Activated T-helper 2 cell treated with anti-CD3 and anti-CD28 coated beads, Interferon-gamma antibody, Interleukin-2, Interleukin-4, amounts not matched to agents 10 μg/mL and 5 μg/mL and 100 μg/mL, durations not matched to agents 14 hours and 24 hours and 36 hours (primary cell): Measurements from ENCODE around the gene GABRD. TPM values are rescaled to one million over a fixed set of nuclear protein-coding genes. Genes with fewer than 3 reads are reported as not detected.

ENCODE experiments used
- DNase-seq: peaks from one replicate; pipeline ENCODE4 v3.0.0; 2021; ENCODE audit warnings: low spot score
- H3K27ac Mint-ChIP-seq: one replicate; pipeline ENCODE4 v1.8.0; 2021; ENCODE audit warnings: mixed read lengths
- H3K27me3 Mint-ChIP-seq: one replicate; pipeline ENCODE4 v1.8.0; 2021; ENCODE audit warnings: low read depth, mixed read lengths
- H3K36me3 Mint-ChIP-seq: one replicate; pipeline ENCODE4 v1.8.0; 2021; ENCODE audit warnings: low read depth, mixed read lengths
- H3K4me1 Mint-ChIP-seq: one replicate; pipeline ENCODE4 v1.8.0; 2021; ENCODE audit warnings: low read depth, mixed read lengths
- H3K4me3 Mint-ChIP-seq: one replicate; pipeline ENCODE4 v1.8.0; 2021; ENCODE audit warnings: low read depth, mild to moderate bottlenecking, moderate library complexity, mixed read lengths
- H3K9me3 Mint-ChIP-seq: one replicate; pipeline ENCODE4 v1.8.0; 2021; ENCODE audit warnings: mixed read lengths
- intact Hi-C: fragments of 100-400 bp; cut with micrococcal nuclease; formaldehyde crosslinking; loops from one replicate; pipeline ENCODE4 v1.15.1; 2023
- total RNA-seq: library from RNA; stranded (reverse); gene quantifications from 2 replicates; pipeline ENCODE4 v1.2.3, GENCODE V29; 2022

GABRD gene
- total RNA-seq, 1 donor from 2014 or later, result not detected

GRCh38 chr1:2024887-2025286 lies 5.7 kb downstream of the GABRD start:
- no peak for DNase-seq
- no peak overlapping the region for H3K4me3 Mint-ChIP-seq
- H3K9me3 Mint-ChIP-seq, result no peaks in the 10 kb centered on the region
- no peak overlapping the region for H3K27ac Mint-ChIP-seq
- no peaks in the 10 kb centered on the region for H3K36me3 Mint-ChIP-seq
- intact Hi-C loops, result no loop called here
- no peaks in the 10 kb centered on the region for H3K4me1 Mint-ChIP-seq
- peaks cover 14% of the 10 kb centered on the region for H3K27me3 Mint-ChIP-seq

GRCh38 chr1:2025491-2025981 lies 6.4 kb downstream of the GABRD start:
- Mint-ChIP-seq H3K27me3 (peaks cover 9% of the 10 kb centered on the region), H3K4me1 (no peaks in the 10 kb centered on the region), H3K4me3 (no peak overlapping the region), H3K36me3 (no peaks in the 10 kb centered on the region), H3K9me3 (no peaks in the 10 kb centered on the region), H3K27ac (no peak overlapping the region)
- DNase-seq, result no peak
- intact Hi-C loops, result no loop called here

GRCh38 chr1:2027961-2028583 lies 8.9 kb downstream of the GABRD start:
- Mint-ChIP-seq H3K27me3 (no peaks in the 10 kb centered on the region), H3K9me3 (no peaks in the 10 kb centered on the region), H3K27ac (no peak overlapping the region), H3K4me1 (no peaks in the 10 kb centered on the region), H3K4me3 (no peak overlapping the region), H3K36me3 (no peaks in the 10 kb centered on the region)
- intact Hi-C loops, result no loop called here
- DNase-seq, result no peak

- no peaks in the 10 kb centered on the region for H3K4me1 Mint-ChIP-seq
- intact Hi-C loops, result no loop called here
- H3K9me3 Mint-ChIP-seq, result no peaks in the 10 kb centered on the region
- no peak overlapping the region for H3K4me3 Mint-ChIP-seq
- no peaks in the 10 kb centered on the region for H3K36me3 Mint-ChIP-seq
- H3K27ac Mint-ChIP-seq, result no peak overlapping the region
- no peaks in the 10 kb centered on the region for H3K27me3 Mint-ChIP-seq
- no peak for DNase-seq
These were observed 9.9 kb downstream of the GABRD start for GRCh38 chr1:2028870-2029560.

- intact Hi-C loops, result no loop called here
- no peaks in the 10 kb centered on the region for H3K27me3 Mint-ChIP-seq
- H3K4me3 Mint-ChIP-seq, result no peak overlapping the region
- H3K4me1 Mint-ChIP-seq, result no peaks in the 10 kb centered on the region
- H3K9me3 Mint-ChIP-seq, result no peaks in the 10 kb centered on the region
- DNase-seq, result no peak
- H3K27ac Mint-ChIP-seq, result no peak overlapping the region
- no peaks in the 10 kb centered on the region for H3K36me3 Mint-ChIP-seq
These were observed 10.4 kb downstream of the GABRD start for GRCh38 chr1:2029561-2029960.

GRCh38 chr1:2030076-2030871 lies 11.1 kb downstream of the GABRD start:
- intact Hi-C loops, result no loop called here
- H3K27me3 Mint-ChIP-seq, result no peaks in the 10 kb centered on the region
- no peak for DNase-seq
- no peaks in the 10 kb centered on the region for H3K36me3 Mint-ChIP-seq
- H3K4me1 Mint-ChIP-seq, result no peaks in the 10 kb centered on the region
- H3K27ac Mint-ChIP-seq, result no peak overlapping the region
- H3K4me3 Mint-ChIP-seq, result no peak overlapping the region
- H3K9me3 Mint-ChIP-seq, result no peaks in the 10 kb centered on the region

GRCh38 chr1:2031546-2032540 lies 12.7 kb downstream of the GABRD start:
- H3K4me3 Mint-ChIP-seq, result no peak overlapping the region
- no peaks in the 10 kb centered on the region for H3K36me3 Mint-ChIP-seq
- intact Hi-C loops, result no loop called here

GRCh38 chr1:2032737-2033136 lies 13.6 kb downstream of the GABRD start:
- DNase-seq, result no peak
- no peaks in the 10 kb centered on the region for H3K4me1 Mint-ChIP-seq
- H3K27ac Mint-ChIP-seq, result no peak overlapping the region
- H3K36me3 Mint-ChIP-seq, result no peaks in the 10 kb centered on the region
- intact Hi-C loops, result no loop called here
- H3K27me3 Mint-ChIP-seq, result no peaks in the 10 kb centered on the region
- no peaks in the 10 kb centered on the region for H3K9me3 Mint-ChIP-seq
- no peak overlapping the region for H3K4me3 Mint-ChIP-seq

More at GRCh38 chr1:2031546-2032540, 12.7 kb downstream of the GABRD start:
- Mint-ChIP-seq H3K4me1 (no peaks in the 10 kb centered on the region), H3K9me3 (no peaks in the 10 kb centered on the region), H3K27ac (no peak overlapping the region), H3K27me3 (no peaks in the 10 kb centered on the region)
- DNase-seq, result no peak

- H3K4me3 Mint-ChIP-seq, result no peak overlapping the region
These were observed 14.0 kb downstream of the GABRD start for GRCh38 chr1:2033165-2033564.

GRCh38 chr1:2036287-2036686 lies 17.1 kb downstream of the GABRD start:
- DNase-seq, result no peak
- no peaks in the 10 kb centered on the region for H3K9me3 Mint-ChIP-seq
- H3K4me1 Mint-ChIP-seq, result no peaks in the 10 kb centered on the region
- no peak overlapping the region for H3K4me3 Mint-ChIP-seq
- no peaks in the 10 kb centered on the region for H3K36me3 Mint-ChIP-seq
- intact Hi-C loops, result no loop called here
- no peaks in the 10 kb centered on the region for H3K27me3 Mint-ChIP-seq
- H3K27ac Mint-ChIP-seq, result no peak overlapping the region

More at GRCh38 chr1:2033165-2033564, 14.0 kb downstream of the GABRD start:
- H3K27ac Mint-ChIP-seq, result no peak overlapping the region
- H3K4me1 Mint-ChIP-seq, result no peaks in the 10 kb centered on the region
- H3K27me3 Mint-ChIP-seq, result no peaks in the 10 kb centered on the region
- intact Hi-C loops, result no loop called here
- no peaks in the 10 kb centered on the region for H3K9me3 Mint-ChIP-seq
- no peak for DNase-seq
- no peaks in the 10 kb centered on the region for H3K36me3 Mint-ChIP-seq

GRCh38 chr1:2037314-2037979 lies 18.3 kb downstream of the GABRD start:
- Mint-ChIP-seq H3K27ac (no peak overlapping the region), H3K36me3 (no peaks in the 10 kb centered on the region), H3K27me3 (no peaks in the 10 kb centered on the region), H3K9me3 (no peaks in the 10 kb centered on the region), H3K4me1 (no peaks in the 10 kb centered on the region), H3K4me3 (no peak overlapping the region)
- intact Hi-C loops, result no loop called here
- no peak for DNase-seq

- Mint-ChIP-seq H3K9me3 (no peaks in the 10 kb centered on the region), H3K36me3 (no peaks in the 10 kb centered on the region), H3K4me3 (no peak overlapping the region), H3K27ac (no peak overlapping the region), H3K27me3 (no peaks in the 10 kb centered on the region), H3K4me1 (no peaks in the 10 kb centered on the region)
- no peak for DNase-seq
- intact Hi-C loops, result no loop called here
These were observed 19.1 kb downstream of the GABRD start for GRCh38 chr1:2038229-2038628.
